GM12892 (cell line): ENCODE results near the gene TBC1D4.

Experiments used
- POLR2A ChIP-seq: IDR thresholded peaks from 2 replicates; pipeline ENCODE4 v1.6.1; 2011; ENCODE audit warnings: low read depth, low read length, control low read depth
- TAF1 ChIP-seq: IDR thresholded peaks from 2 replicates; pipeline ENCODE4 v1.6.1; 2011; ENCODE audit warnings: low read depth, mild to moderate bottlenecking, control low read depth, low read length, borderline replicate concordance

DNA sequence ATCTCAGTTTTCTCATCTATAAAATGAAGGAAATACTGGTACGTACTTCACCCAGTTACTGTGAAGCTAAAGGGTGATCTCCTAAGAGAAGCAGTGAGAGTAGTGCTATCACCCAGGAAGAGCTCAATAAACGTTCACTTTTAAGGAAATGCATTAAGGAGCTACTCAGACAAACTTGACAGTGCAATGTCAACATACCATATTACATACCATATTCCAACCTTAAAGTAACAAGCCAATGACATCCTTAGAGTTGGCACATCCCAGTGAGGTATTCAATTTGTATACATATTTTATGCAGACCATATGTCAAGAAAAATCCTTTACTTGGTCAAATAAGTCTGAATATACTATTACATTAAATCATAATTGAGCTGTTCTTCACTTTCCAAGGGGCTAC lies 7.0 kb downstream of the TBC1D4 start:
- TF ChIP-seq POLR2A (no peak), TAF1 (no peak)
